PC-9 (cell line): ENCODE measurements around the gene INTS12.

Source experiments
- CTCF ChIP-seq: fragments of 200-600 bp; sonication (generic); conservative IDR thresholded peaks from 2 replicates; pipeline ENCODE4 v1.6.1; 2017; ENCODE audit warnings: mixed run types, antibody characterized with exemption, mild to moderate bottlenecking, moderate library complexity
- EZH2 ChIP-seq: fragments of 200-600 bp; sonication (generic); IDR thresholded peaks from 2 replicates; pipeline ENCODE4 v1.8.0; 2017; ENCODE audit warnings: antibody characterized with exemption, low read depth

- TF ChIP-seq CTCF (no peak), EZH2 (no peak)
Observed at GRCh38 chr4:105686571-105686970, 21.9 kb downstream of the INTS12 start.
